OCI-LY7 (cell line): ENCODE data around the gene STAT6. TPM values are rescaled to one million over a fixed set of nuclear protein-coding genes. Genes with fewer than 3 reads are reported as not detected.

Source experiments
- BruUV-seq: library from RNA; stranded (reverse); fragments of 400-500 nt; replicated peaks from 2 replicates; lab custom pipeline; 2021; lab: Mats Ljungman, UMichigan
- CTCF ChIA-PET: fragments of 300-600 bp; sonication (Branson Sonifier 250); formaldehyde crosslinking; loops from one replicate; lab custom pipeline; 2022; ENCODE audit warnings: antibody characterized with exemption; ENCODE audit not compliant: unreplicated experiment; lab: Charles Lee
- POLR2A ChIA-PET: fragments of 300-600 bp; sonication (Branson Sonifier 250); formaldehyde crosslinking; loops from one replicate; lab custom pipeline; 2022; ENCODE audit warnings: antibody characterized with exemption; lab: Charles Lee
- DNase-seq: peaks from one replicate; pipeline ENCODE4 v3.0.0-alpha.2; 2015; ENCODE audit warnings: low spot score
- H2AFZ ChIP-seq: fragments of 200-600 bp; sonication (generic), shearing (Covaris generic); 2 replicates; pipeline ENCODE4 v1.6.1; 2014; ENCODE audit warnings: mild to moderate bottlenecking, antibody characterized with exemption, low read length, moderate library complexity
- H3K27ac ChIP-seq: fragments of 200-600 bp; sonication (generic); 2 replicates; pipeline ENCODE4 v1.5.1; 2014; ENCODE audit warnings: mixed run types, low read depth, mild to moderate bottlenecking, moderate library complexity, low read length, inconsistent platforms; ENCODE audit not compliant: poor library complexity, severe bottlenecking
- H3K36me3 ChIP-seq: fragments of 200-600 bp; sonication (generic); 2 replicates; pipeline ENCODE4 v1.6.1; 2014; ENCODE audit warnings: mild to moderate bottlenecking, antibody characterized with exemption, low read length, moderate library complexity, mixed read lengths; ENCODE audit not compliant: insufficient read depth
- H3K4me1 ChIP-seq: fragments of 200-600 bp; sonication (generic); 2 replicates; pipeline ENCODE4 v1.5.1; 2014; ENCODE audit warnings: mild to moderate bottlenecking, low read length; ENCODE audit not compliant: insufficient read depth, poor library complexity, severe bottlenecking
- H3K4me2 ChIP-seq: fragments of 200-600 bp; sonication (generic); 2 replicates; pipeline ENCODE4 v1.6.1; 2014; ENCODE audit warnings: mild to moderate bottlenecking, low read length
- H3K4me3 ChIP-seq: fragments of 200-600 bp; sonication (generic); 2 replicates; pipeline ENCODE4 v1.5.1; 2014; ENCODE audit warnings: mild to moderate bottlenecking, low read depth, low read length; ENCODE audit not compliant: poor library complexity, severe bottlenecking
- H3K79me2 ChIP-seq: fragments of 200-600 bp; sonication (generic); 2 replicates; pipeline ENCODE4 v1.6.1; 2016; ENCODE audit warnings: low read depth, mild to moderate bottlenecking, low read length, moderate library complexity, mixed read lengths; ENCODE audit not compliant: insufficient read depth
- H3K9me2 ChIP-seq: fragments of 200-600 bp; sonication (generic); 2 replicates; pipeline ENCODE4 v1.6.1; 2016; ENCODE audit warnings: mild to moderate bottlenecking, low read length, mixed read lengths; ENCODE audit not compliant: insufficient read depth
- H3K9me3 ChIP-seq: fragments of 200-600 bp; sonication (generic); 2 replicates; pipeline ENCODE4 v1.6.1; 2014; ENCODE audit warnings: mild to moderate bottlenecking, mixed run types, low read length, mixed read lengths
- H4K20me1 ChIP-seq: fragments of 200-600 bp; sonication (generic); 2 replicates; pipeline ENCODE4 v1.6.1; 2014; ENCODE audit warnings: mild to moderate bottlenecking, antibody characterized with exemption, low read length, moderate library complexity, mixed read lengths; ENCODE audit not compliant: insufficient read depth
- CTCF ChIP-seq: fragments of 200-600 bp; sonication (generic); conservative IDR thresholded peaks from 2 replicates; pipeline ENCODE4 v1.5.1; 2014; ENCODE audit warnings: mild to moderate bottlenecking, antibody characterized with exemption, low read length, moderate library complexity, mixed read lengths
- EZH2phosphoT487 ChIP-seq: fragments of 200-600 bp; sonication (generic); IDR thresholded peaks from 2 replicates; pipeline ENCODE4 v1.6.1; 2018; ENCODE audit warnings: low read depth, borderline replicate concordance, mild to moderate bottlenecking, mixed run types, antibody characterized with exemption, low read length, moderate library complexity, mixed read lengths
- intact Hi-C: fragments of 100-400 bp; cut with micrococcal nuclease; formaldehyde crosslinking; loops from one replicate; pipeline ENCODE4 v1.10.0; 2022; ENCODE audit not compliant: unreplicated experiment
- total RNA-seq, 2 experiments: library from RNA; depleted of rRNA in 1 of 2; stranded (reverse); fragments of >200 nt in 1 of 2; shearing (Covaris generic) in 1 of 2; gene quantifications; 2 replicates each; pipeline ENCODE4 v1.2.3, GENCODE V29; 2014 to 2022

Gene STAT6
- total RNA-seq, 2 experiments from 2014 or later = 73.6 to 128 TPM

DNA sequence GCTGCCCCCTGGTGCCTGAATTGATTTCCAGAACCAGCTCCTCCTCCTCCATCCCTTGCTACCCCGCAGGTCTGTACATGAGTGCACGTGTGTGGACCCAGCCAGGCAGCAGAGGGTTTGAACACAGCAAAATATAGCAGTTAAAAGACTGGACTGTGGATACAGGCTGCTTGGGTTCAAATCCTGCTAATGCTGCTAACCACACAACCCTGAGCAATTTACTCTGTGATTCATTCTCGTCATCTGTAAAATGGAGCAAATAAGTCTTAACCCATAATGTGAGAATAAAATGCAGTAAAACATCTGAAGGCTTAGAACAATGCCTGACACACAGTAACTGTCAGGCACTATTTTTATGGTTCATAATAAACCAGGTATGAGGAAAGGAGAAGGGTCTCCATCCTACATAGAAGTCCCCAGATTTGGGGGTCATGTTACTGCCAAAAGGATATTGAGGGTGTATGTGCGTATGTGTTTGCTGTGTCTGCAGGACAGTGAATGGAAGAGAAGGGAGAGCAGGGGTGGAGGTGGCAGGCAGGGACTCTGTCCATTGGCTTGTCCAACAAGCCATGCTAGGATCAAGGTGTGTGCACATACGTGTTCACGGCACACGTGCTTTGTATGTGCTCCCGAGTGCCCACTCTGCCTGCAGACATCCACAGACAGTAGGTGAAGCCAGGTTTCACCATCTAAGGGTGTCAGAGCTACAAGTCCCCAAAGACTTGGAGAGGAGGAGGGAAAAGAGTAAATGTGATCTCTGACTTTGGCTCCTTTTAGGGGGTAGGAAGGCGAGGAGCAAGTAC, 1.5 kb upstream of the STAT6 start:
- CTCF ChIA-PET = interaction anchor here (0.6 to 2.5 kb wide), 15 partner anchors 9 to 366 kb away, joined by 3 to 26 read pairs (median 4); partner anchors contain the start of genes HSD17B6 and ZBTB39

GRCh38 chr12:57110104-57111030, 795 bp downstream of the STAT6 start:
- H4K20me1 ChIP-seq = no peaks in the 10 kb centered on the region
- H3K36me3 ChIP-seq = peaks cover 34% of the 10 kb centered on the region
- peaks cover 29% of the 10 kb centered on the region; the same call in 1 of the 2 replicates for H3K79me2 ChIP-seq
- H3K27ac ChIP-seq = peak overlapping the region; percentile 75
- no peaks in the 10 kb centered on the region for H3K9me3 ChIP-seq
- H3K4me2 ChIP-seq = peak overlapping the region; percentile 80
- peak overlapping the region; percentile 90 for H3K4me3 ChIP-seq
- peaks cover 35% of the 10 kb centered on the region for H3K4me1 ChIP-seq
- TF ChIP-seq EZH2phosphoT487 (no peak), CTCF (peak; percentile 23; the same call in 1 of the 2 replicates)
- POLR2A ChIA-PET = interaction anchor here (0.5 to 4.1 kb wide), 12 partner anchors 18 to 351 kb away, joined by 3 to 45 read pairs (median 5); partner anchors contain the start of genes LRP1 and NEMP1
- no peaks in the 10 kb centered on the region for H3K9me2 ChIP-seq
- DNase-seq = peak; percentile 79
- CTCF ChIA-PET = interaction anchor here (0.6 to 2.5 kb wide), 5 partner anchors 17 to 435 kb away, joined by 4 to 26 read pairs (median 7); partner anchors contain the start of genes LRP1 and ZBTB39
- H2AFZ ChIP-seq = peak overlapping the region; percentile 79; the same call in 1 of the 2 replicates
- intact Hi-C loops = loop anchor here (2.0 to 10.0 kb wide), 3 partner anchors 132 to 596 kb away; no protein-coding TSS in a partner anchor
- TSS peak; percentile 73 for BruUV-seq

More for the DNA sequence above, 1.5 kb upstream of the STAT6 start:
- no TSS peak for BruUV-seq
- no peaks in the 10 kb centered on the region for H4K20me1 ChIP-seq
- intact Hi-C loops = loop anchor here (1.0 to 10.0 kb wide), 7 partner anchors 24 to 598 kb away; no protein-coding TSS in a partner anchor
- H3K9me3 ChIP-seq = no peaks in the 10 kb centered on the region
- POLR2A ChIA-PET = interaction anchor here (0.5 to 4.1 kb wide), 8 partner anchors 7 to 467 kb away, joined by 3 to 45 read pairs (median 5); partner anchors contain the start of genes ATP5F1B and NEMP1
- DNase-seq = no peak
- no peak for TF ChIP-seq EZH2phosphoT487
- TF ChIP-seq CTCF = peak; percentile 94
- peaks cover 32% of the 10 kb centered on the region for H3K4me1 ChIP-seq
- H3K4me3 ChIP-seq = peak overlapping the region; percentile 90
- H2AFZ ChIP-seq = peak overlapping the region; percentile 79; the same call in 1 of the 2 replicates
- H3K36me3 ChIP-seq = peaks cover 10% of the 10 kb centered on the region
- H3K27ac ChIP-seq = peak overlapping the region; percentile 75
- no peaks in the 10 kb centered on the region for H3K9me2 ChIP-seq
- H3K4me2 ChIP-seq = peak overlapping the region; percentile 80
- H3K79me2 ChIP-seq = peaks cover 29% of the 10 kb centered on the region; the same call in 1 of the 2 replicates
